OCI-M2 (cell line): ENCODE results near the gene TENM3.

Experiments used
- DNase-seq: peaks from one replicate; lab custom pipeline; 2025; ENCODE audit not compliant: unreplicated experiment; lab: John Stamatoyannopoulos, UW

TENM3 gene

GRCh38 chr4:182252220-182252619 is 9.0 kb downstream of the TENM3 start:
- no peak for DNase-seq

- no peak for DNase-seq
Observed at GRCh38 chr4:182254026-182254780, 11.0 kb downstream of the TENM3 start.

- no peak for DNase-seq
Observed at GRCh38 chr4:182255441-182256190, 12.4 kb downstream of the TENM3 start.

- DNase-seq, result no peak
Observed at GRCh38 chr4:182257016-182257415, 13.8 kb downstream of the TENM3 start.

- no peak for DNase-seq
Observed at GRCh38 chr4:182257503-182257902, 14.3 kb downstream of the TENM3 start.

- DNase-seq, result no peak
Observed at GRCh38 chr4:182258441-182259000, 15.3 kb downstream of the TENM3 start.

- no peak for DNase-seq
Observed at GRCh38 chr4:182261651-182262223, 18.5 kb downstream of the TENM3 start.

- DNase-seq, result no peak
Observed at GRCh38 chr4:182263562-182263961, 20.4 kb downstream of the TENM3 start.

GRCh38 chr4:182264139-182264752 is 21.0 kb downstream of the TENM3 start:
- no peak for DNase-seq

GRCh38 chr4:182265881-182266280 is 22.7 kb downstream of the TENM3 start:
- no peak for DNase-seq

- DNase-seq, result no peak
Observed at GRCh38 chr4:182267048-182267447, 23.8 kb downstream of the TENM3 start.

GRCh38 chr4:182268966-182269365 is 25.8 kb downstream of the TENM3 start:
- no peak for DNase-seq

GRCh38 chr4:182271731-182272130 is 28.5 kb downstream of the TENM3 start:
- DNase-seq, result no peak

GRCh38 chr4:182272151-182272550 is 28.9 kb downstream of the TENM3 start:
- DNase-seq, result no peak

- DNase-seq, result no peak
Observed at GRCh38 chr4:182273191-182273935, 30.2 kb downstream of the TENM3 start.

- DNase-seq, result no peak
Observed at GRCh38 chr4:182276210-182277109, 33.3 kb downstream of the TENM3 start.

GRCh38 chr4:182277377-182277776 is 34.2 kb downstream of the TENM3 start:
- DNase-seq, result no peak

- no peak for DNase-seq
Observed at GRCh38 chr4:182278729-182279128, 35.5 kb downstream of the TENM3 start.

- DNase-seq, result no peak
Observed at GRCh38 chr4:182280436-182281111, 37.4 kb downstream of the TENM3 start.
